Measurements from ENCODE around the gene AGRN.
"Not testable (repeated sequence)": the region's sequence is repeated elsewhere in the genome, so short reads cannot be mapped to it uniquely, and the experiment has no call there.

Gene AGRN

GRCh38 chr1:1021010-1021919, 1.3 kb downstream of the AGRN start:
- DNase-seq (ENCODE audit: low spot score) = no peak

- DNase-seq (ENCODE audit: low spot score) = no peak
These were observed 2.0 kb downstream of the AGRN start for GRCh38 chr1:1021920-1022259.

- DNase-seq (ENCODE audit: low spot score) = no peak
These were observed 2.5 kb downstream of the AGRN start for GRCh38 chr1:1022302-1023009.

- DNase-seq (ENCODE audit: low spot score) = no peak
These were observed 3.8 kb downstream of the AGRN start for GRCh38 chr1:1023700-1024099.

- DNase-seq (ENCODE audit: low spot score) = no peak
These were observed 4.3 kb downstream of the AGRN start for GRCh38 chr1:1024149-1024770.

GRCh38 chr1:1024771-1025699, 5.1 kb downstream of the AGRN start:
- DNase-seq (ENCODE audit: low spot score) = no peak

GRCh38 chr1:1025730-1026129, 5.8 kb downstream of the AGRN start:
- no peak for DNase-seq (ENCODE audit: low spot score)

GRCh38 chr1:1026599-1027413, 6.9 kb downstream of the AGRN start:
- no peak for DNase-seq (ENCODE audit: low spot score)

GRCh38 chr1:1027791-1028190, 7.9 kb downstream of the AGRN start:
- DNase-seq (ENCODE audit: low spot score) = no peak

- not testable (repeated sequence) for DNase-seq (ENCODE audit: low spot score)
These were observed 11.1 kb downstream of the AGRN start for GRCh38 chr1:1030867-1031658.

- DNase-seq (ENCODE audit: low spot score) = no peak
These were observed 11.8 kb downstream of the AGRN start for GRCh38 chr1:1031659-1032235.

- DNase-seq (ENCODE audit: low spot score) = no peak
These were observed 12.5 kb downstream of the AGRN start for GRCh38 chr1:1032424-1032823.

- DNase-seq (ENCODE audit: low spot score) = peak; percentile 77
These were observed 13.2 kb downstream of the AGRN start for GRCh38 chr1:1033009-1033587.

GRCh38 chr1:1033731-1034438, 14.0 kb downstream of the AGRN start:
- no peak for DNase-seq (ENCODE audit: low spot score)

GRCh38 chr1:1034439-1034781, 14.5 kb downstream of the AGRN start:
- no peak for DNase-seq (ENCODE audit: low spot score)

GRCh38 chr1:1035291-1035943, 15.5 kb downstream of the AGRN start:
- no peak for DNase-seq (ENCODE audit: low spot score)

GRCh38 chr1:1037366-1038327, 17.7 kb downstream of the AGRN start:
- DNase-seq (ENCODE audit: low spot score) = no peak

All from CD4-positive, alpha-beta T cell treated with Interleukin-6 at 100 ng/mL for 8 hours (primary cell).